Esophagus muscularis mucosa (tissue), 4 donors: ENCODE measurements around the gene PCDHA9. TPM values are rescaled to one million over a fixed set of nuclear protein-coding genes. Genes with fewer than 3 reads are reported as not detected.
"Not testable (repeated sequence)": the region's sequence is repeated elsewhere in the genome, so short reads cannot be mapped to it uniquely, and the experiment has no call there.

Experiments used
- DNase-seq: peaks from one replicate; pipeline ENCODE4 v3.0.0-alpha.2; 2017; ENCODE audit errors: extremely low spot score
- H3K27ac ChIP-seq, 4 donors: fragments of 200-600 bp; sonication (generic); replicated peaks in 1 of 4; 1 replicate in 3 of 4; 2 replicates in 1 of 4; pipeline ENCODE4 v1.5.1; 2016 to 2019; ENCODE audit warnings: mild to moderate bottlenecking in 1 of 4
- H3K27me3 ChIP-seq, 4 donors: fragments of 200-600 bp; sonication (generic); one replicate each; pipeline versions ENCODE4 v1.5.1 to v1.6.0; 2016 to 2019
- H3K36me3 ChIP-seq, 4 donors: fragments of 200-600 bp; sonication (generic); one replicate each; pipeline ENCODE4 v1.5.1; 2016 to 2019
- H3K4me1 ChIP-seq, 4 donors: fragments of 200-600 bp; sonication (generic); one replicate each; pipeline ENCODE4 v1.5.1; 2016 to 2019
- H3K4me3 ChIP-seq, 4 donors: fragments of 200-600 bp; sonication (generic); 1 replicate in 2 of 4; 2 replicates in 2 of 4; pipeline ENCODE4 v1.5.1; 2016 to 2019; ENCODE audit warnings: mild to moderate bottlenecking in 4 of 4, moderate library complexity in 1 of 4
- H3K9me3 ChIP-seq, 4 donors: fragments of 200-600 bp; sonication (generic); 1 replicate in 3 of 4; 2 replicates in 1 of 4; pipeline ENCODE4 v1.5.1; 2016 to 2019
- EP300 ChIP-seq: sonication (generic); formaldehyde crosslinking; IDR thresholded peaks from one replicate; pipeline ENCODE4 v1.6.1; 2017; ENCODE audit warnings: antibody characterized with exemption
- POLR2A ChIP-seq: fragments of 450-650 bp; IDR thresholded peaks from one replicate; pipeline ENCODE4 v1.6.1; 2017; ENCODE audit warnings: antibody characterized with exemption, moderate library complexity, mild to moderate bottlenecking, low read depth
- POLR2AphosphoS5 ChIP-seq, 2 donors: sonication (generic); formaldehyde crosslinking; IDR thresholded peaks; one replicate each; pipeline ENCODE4 v1.6.1; 2017; ENCODE audit warnings: antibody characterized with exemption in 2 of 2
- WGBS: methylation state at CpG from one replicate; pipeline ENCODE4 v1.1.5; 2018; 5-methylcytosine and 5-hydroxymethylcytosine counted together
- intact Hi-C: fragments of 100-400 bp; cut with DNase I; formaldehyde crosslinking; loops from one replicate; pipeline ENCODE4 v1.15.1; 2023
- total RNA-seq, 4 donors: library from RNA; depleted of rRNA; stranded (reverse); fragments of >200 nt; gene quantifications; one replicate each; pipeline versions ENCODE4 v1.1.0 to v1.2.1, GENCODE V29; 2016
- TF ChIP-seq, protein P1 (sequence below), 3 experiments: fragments of 200-600 bp in 2 of 3; fragments of 450-650 bp in 1 of 3; sonication (generic) in 2 of 3; IDR thresholded peaks; one replicate each; pipeline ENCODE4 v1.5.1; 2017 to 2019; ENCODE audit warnings: antibody characterized with exemption in 3 of 3, mild to moderate bottlenecking in 2 of 3, moderate library complexity in 1 of 3

PCDHA9 gene
- total RNA-seq, 4 donors from 2014 or later: under 0.01 to 0.42 (median 0.15) TPM

DNA sequence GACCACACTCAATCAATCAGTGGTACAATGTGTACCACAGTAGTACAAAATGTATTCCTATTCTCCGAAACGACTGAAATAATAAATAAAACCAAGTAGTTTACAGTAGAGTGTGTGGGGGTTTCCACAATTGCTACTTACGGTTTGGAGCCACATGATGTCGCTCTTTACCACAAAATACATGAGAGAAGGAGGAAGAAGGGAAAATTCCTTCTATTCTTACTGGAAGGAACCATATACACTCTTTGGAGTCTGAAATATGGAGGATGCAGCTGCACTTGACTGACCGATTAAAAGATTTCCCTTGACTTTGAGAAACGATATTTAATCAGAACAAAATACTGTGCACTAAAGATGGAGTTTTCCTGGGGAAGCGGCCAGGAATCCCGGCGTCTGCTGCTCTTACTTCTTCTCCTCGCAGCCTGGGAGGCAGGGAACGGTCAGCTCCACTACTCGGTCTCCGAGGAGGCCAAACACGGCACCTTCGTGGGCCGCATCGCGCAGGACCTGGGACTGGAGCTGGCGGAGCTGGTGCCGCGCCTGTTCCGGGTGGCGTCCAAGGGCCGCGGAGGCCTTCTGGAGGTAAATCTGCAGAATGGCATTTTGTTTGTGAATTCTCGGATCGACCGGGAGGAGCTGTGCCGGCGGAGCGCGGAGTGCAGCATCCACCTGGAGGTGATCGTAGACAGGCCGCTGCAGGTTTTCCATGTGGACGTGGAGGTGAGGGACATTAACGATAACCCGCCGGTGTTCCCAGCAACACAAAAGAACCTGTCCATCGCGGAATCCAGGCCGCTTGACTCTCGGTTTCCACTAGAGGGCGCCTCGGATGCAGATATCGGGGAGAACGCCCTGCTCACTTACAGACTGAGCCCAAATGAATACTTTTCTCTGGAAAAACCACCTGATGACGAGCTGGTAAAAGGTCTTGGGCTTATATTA, 41.1 kb upstream of the PCDHA9 start, which contains the start of gene PCDHA4:
PCDHA4 (plus strand) TSS at position 235 of the 942 bp plus-strand sequence.
- Histone ChIP-seq H3K36me3 (no peaks in the 10 kb centered on the region), H3K9me3 (peaks cover 0 to 57% (median 47%) of the 10 kb centered on the region in 4 donors), H3K4me1 (no peaks in the 10 kb centered on the region), H3K27ac (no peak within 1 kb of the TSS), H3K4me3 (peak within 1 kb of the TSS; percentile 22 to 54 (median 44)), H3K27me3 (peaks cover 0 to 48% (median 0%) of the 10 kb centered on the region in 4 donors)
- no peak for DNase-seq
- WGBS: 20% methylated on average over 31 of the region's 47 CpGs
- TF ChIP-seq, protein P1, sequence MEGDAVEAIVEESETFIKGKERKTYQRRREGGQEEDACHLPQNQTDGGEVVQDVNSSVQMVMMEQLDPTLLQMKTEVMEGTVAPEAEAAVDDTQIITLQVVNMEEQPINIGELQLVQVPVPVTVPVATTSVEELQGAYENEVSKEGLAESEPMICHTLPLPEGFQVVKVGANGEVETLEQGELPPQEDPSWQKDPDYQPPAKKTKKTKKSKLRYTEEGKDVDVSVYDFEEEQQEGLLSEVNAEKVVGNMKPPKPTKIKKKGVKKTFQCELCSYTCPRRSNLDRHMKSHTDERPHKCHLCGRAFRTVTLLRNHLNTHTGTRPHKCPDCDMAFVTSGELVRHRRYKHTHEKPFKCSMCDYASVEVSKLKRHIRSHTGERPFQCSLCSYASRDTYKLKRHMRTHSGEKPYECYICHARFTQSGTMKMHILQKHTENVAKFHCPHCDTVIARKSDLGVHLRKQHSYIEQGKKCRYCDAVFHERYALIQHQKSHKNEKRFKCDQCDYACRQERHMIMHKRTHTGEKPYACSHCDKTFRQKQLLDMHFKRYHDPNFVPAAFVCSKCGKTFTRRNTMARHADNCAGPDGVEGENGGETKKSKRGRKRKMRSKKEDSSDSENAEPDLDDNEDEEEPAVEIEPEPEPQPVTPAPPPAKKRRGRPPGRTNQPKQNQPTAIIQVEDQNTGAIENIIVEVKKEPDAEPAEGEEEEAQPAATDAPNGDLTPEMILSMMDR (IDR thresholded peaks at IDR 0.05): peak in 2 of 3 experiments; percentile 23 to 39
- no peak for TF ChIP-seq POLR2AphosphoS5 (IDR thresholded peaks at IDR 0.05)
- intact Hi-C loops: no loop called here

DNA sequence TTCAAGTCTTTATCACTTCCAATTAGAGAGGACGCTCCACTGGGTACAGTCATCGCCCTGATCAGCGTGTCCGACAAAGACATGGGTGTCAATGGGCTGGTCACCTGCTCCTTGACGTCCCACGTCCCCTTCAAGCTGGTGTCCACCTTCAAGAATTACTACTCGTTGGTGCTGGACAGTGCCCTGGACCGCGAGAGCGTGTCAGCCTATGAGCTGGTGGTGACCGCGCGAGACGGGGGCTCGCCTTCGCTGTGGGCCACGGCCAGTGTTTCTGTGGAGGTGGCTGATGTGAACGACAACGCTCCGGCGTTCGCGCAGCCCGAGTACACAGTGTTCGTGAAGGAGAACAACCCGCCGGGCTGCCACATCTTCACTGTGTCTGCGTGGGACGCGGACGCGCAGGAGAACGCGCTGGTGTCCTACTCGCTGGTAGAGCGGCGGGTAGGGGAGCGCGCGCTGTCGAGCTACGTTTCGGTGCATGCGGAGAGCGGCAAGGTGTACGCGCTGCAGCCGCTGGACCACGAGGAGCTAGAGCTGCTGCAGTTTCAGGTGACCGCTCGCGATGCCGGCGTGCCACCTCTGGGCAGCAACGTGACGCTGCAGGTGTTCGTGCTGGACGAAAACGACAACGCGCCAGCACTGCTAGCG, 39.8 kb upstream of the PCDHA9 start:
- Histone ChIP-seq H3K27me3 (peaks cover 0 to 35% (median 0%) of the 10 kb centered on the region in 4 donors), H3K9me3 (peaks cover 0 to 44% (median 35%) of the 10 kb centered on the region in 4 donors)
- H3K36me3 ChIP-seq, DNase-seq, H3K4me3 ChIP-seq, H3K4me1 ChIP-seq, intact Hi-C loops, H3K27ac ChIP-seq: not testable (repeated sequence)
- WGBS: 64% methylated on average over 29 of the region's 62 CpGs

DNA sequence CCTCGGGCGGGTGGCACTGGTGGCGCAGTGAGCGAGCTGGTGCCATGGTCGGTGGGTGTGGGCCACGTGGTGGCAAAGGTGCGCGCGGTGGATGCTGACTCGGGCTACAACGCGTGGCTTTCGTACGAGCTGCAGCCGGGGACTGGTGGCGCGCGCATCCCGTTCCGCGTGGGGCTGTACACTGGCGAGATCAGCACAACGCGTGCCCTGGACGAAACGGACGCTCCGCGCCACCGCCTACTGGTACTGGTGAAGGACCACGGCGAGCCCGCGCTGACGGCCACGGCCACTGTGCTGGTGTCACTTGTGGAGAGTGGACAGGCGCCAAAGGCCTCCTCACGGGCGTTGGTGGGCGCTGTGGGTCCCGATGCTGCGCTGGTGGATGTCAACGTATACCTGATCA, 39.3 kb upstream of the PCDHA9 start:
- H3K4me1 ChIP-seq: no peaks in the 10 kb centered on the region
- no peak overlapping the region for H3K27ac ChIP-seq
- 73% methylated on average over 35 of the region's 43 CpGs for WGBS
- no peaks in the 10 kb centered on the region for H3K36me3 ChIP-seq
- DNase-seq: no peak
- no peak for TF ChIP-seq EP300
- H3K9me3 ChIP-seq: peaks cover 0 to 43% (median 32%) of the 10 kb centered on the region in 4 donors
- intact Hi-C loops: no loop called here
- H3K4me3 ChIP-seq: no peak overlapping the region
- H3K27me3 ChIP-seq: peaks cover 0 to 34% (median 0%) of the 10 kb centered on the region in 4 donors

DNA sequence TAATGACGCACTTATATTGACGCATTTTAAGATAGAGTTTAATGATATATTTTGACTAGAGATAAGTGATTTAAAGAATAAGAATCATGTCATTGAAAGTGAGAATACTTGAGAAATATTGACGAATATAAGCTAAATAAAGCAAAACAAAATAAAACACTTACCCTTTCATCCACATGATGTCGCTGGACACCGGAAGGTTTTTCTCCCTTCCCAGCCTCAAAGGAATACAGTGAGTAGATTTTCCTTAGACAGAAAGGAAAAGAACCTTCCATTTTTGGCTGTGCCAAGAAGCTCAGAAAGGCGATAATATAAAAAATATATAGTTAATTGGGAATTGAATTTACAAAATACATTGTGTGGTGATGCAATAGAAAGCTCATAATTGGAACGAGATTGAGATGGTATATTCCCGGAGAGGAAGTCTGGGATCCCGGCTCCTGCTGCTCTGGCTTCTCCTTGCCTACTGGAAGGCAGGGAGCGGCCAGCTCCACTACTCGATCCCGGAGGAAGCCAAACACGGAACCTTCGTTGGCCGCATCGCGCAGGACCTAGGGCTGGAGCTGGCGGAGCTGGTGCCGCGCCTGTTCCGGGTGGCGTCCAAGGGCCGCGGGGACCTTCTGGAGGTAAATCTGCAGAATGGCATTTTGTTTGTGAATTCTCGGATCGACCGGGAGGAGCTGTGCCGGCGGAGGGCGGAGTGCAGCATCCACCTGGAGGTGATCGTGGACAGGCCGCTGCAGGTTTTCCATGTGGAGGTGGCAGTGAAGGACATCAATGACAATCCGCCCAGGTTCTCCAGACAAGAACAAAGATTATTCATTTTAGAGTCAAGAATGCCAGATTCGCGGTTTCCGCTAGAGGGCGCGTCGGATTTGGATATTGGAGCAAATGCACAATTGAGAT, 26.6 kb upstream of the PCDHA9 start, which contains the start of gene PCDHA5:
PCDHA5 (plus strand) TSS at position 239 of the 906 bp plus-strand sequence.
- no peak for DNase-seq
- Histone ChIP-seq H3K27ac (no peak within 1 kb of the TSS), H3K27me3 (peaks cover 0 to 47% (median 5%) of the 10 kb centered on the region in 4 donors), H3K9me3 (peaks cover 0 to 31% (median 26%) of the 10 kb centered on the region in 4 donors), H3K4me1 (no peaks in the 10 kb centered on the region), H3K36me3 (no peaks in the 10 kb centered on the region), H3K4me3 (peak within 1 kb of the TSS in 3 of 4 donors; percentile 6 to 23 (median 21))
- WGBS: 41% methylated on average over 29 of the region's 39 CpGs
- intact Hi-C loops: no loop called here
- TF ChIP-seq POLR2A (no peak), POLR2AphosphoS5 (IDR thresholded peaks at IDR 0.05) (no peak), EP300 (no peak)
- TF ChIP-seq, protein P1 (IDR thresholded peaks at IDR 0.05): peak in 1 of 3 experiments; percentile 40

DNA sequence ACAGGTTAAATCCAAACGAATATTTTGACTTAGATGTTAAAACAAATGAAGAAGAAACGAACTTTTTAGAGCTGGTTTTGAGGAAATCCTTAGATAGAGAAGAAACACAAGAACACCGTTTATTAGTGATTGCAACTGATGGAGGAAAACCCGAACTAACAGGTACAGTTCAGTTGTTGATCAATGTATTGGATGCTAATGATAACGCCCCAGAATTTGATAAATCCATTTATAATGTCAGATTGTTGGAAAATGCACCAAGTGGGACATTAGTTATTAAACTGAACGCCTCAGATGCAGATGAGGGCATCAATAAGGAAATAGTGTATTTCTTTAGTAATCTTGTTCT, 25.9 kb upstream of the PCDHA9 start:
- Histone ChIP-seq H3K9me3 (peaks cover 0 to 30% (median 24%) of the 10 kb centered on the region in 4 donors), H3K27ac (no peak overlapping the region), H3K4me3 (no peak overlapping the region), H3K36me3 (no peaks in the 10 kb centered on the region), H3K4me1 (no peaks in the 10 kb centered on the region), H3K27me3 (peaks cover 0 to 53% (median 5%) of the 10 kb centered on the region in 4 donors)
- no peak for DNase-seq
- intact Hi-C loops: no loop called here
- no peak for TF ChIP-seq POLR2AphosphoS5 (IDR thresholded peaks at IDR 0.05)
- no peak for TF ChIP-seq POLR2A
- no peak for TF ChIP-seq EP300
- TF ChIP-seq, protein P1 (IDR thresholded peaks at IDR 0.05): no peak
- 26% methylated on average over 6 of the region's 6 CpGs for WGBS

DNA sequence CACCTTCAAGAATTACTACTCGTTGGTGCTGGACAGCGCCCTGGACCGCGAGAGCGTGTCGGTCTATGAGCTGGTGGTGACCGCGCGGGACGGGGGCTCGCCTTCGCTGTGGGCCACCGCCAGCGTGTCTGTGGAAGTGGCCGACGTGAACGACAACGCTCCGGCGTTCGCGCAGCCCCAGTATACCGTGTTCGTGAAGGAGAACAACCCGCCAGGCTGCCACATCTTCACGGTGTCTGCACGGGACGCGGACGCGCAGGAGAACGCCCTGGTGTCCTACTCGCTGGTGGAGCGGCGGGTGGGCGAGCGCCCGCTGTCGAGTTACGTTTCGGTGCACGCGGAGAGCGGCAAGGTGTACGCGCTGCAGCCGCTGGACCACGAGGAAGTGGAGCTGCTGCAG, 25.2 kb upstream of the PCDHA9 start:
- H3K4me1 ChIP-seq, H3K4me3 ChIP-seq, DNase-seq, H3K36me3 ChIP-seq, intact Hi-C loops, H3K27ac ChIP-seq: not testable (repeated sequence)
- whole genome bisulfite sequencing: 58% methylated on average over 48 of the region's 48 CpGs
- peaks cover 0 to 36% (median 25%) of the 10 kb centered on the region in 4 donors for H3K9me3 ChIP-seq
- H3K27me3 ChIP-seq: peaks cover 0 to 60% (median 7%) of the 10 kb centered on the region in 4 donors
